ENCODE measurements around the gene KIAA1549.

The KIAA1549 gene

DNA sequence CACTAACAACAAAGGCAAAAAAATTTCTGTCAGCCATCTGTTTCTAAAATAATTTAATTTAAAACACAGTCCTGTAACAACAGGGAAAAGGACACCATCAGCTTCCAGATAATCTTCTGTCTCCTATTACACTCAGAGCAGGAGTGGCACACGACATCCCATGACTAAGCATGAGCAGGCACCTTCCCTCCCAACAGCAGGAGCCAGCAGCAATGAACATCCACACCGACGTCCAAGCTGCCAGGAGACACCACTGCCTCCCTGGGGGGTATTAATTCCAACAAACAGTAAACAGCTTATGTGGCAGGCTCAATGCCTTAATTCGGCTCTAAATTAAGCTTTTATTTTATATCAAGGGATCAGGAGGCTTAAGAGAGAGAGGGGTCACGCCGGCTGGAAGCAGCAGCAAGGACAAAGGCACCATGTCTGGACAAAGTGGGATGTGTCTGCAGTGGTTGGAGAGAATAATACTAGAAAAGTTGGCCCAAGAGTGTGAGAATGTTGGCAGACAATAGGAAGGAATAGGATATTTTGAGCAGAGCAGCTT lies 45.7 kb downstream of the KIAA1549 start:
- H3K4me3 ChIP-seq (ENCODE audit: low read depth, low read length): no peak overlapping the region
- DNase-seq (ENCODE audit: low read depth): peak; percentile 31
- in situ Hi-C loops (cut with HindIII; ENCODE audit: low sequenced_read_pairs): no loop called here
- TF ChIP-seq CTCF (IDR thresholded peaks at IDR 0.05; ENCODE audit: low read depth, low read length, missing control alignments): no peak

GRCh38 chr7:138934861-138935260 lies 46.3 kb downstream of the KIAA1549 start:
- H3K4me3 ChIP-seq (ENCODE audit: low read depth, low read length): no peak overlapping the region
- DNase-seq (ENCODE audit: low read depth): no peak
- no peak for TF ChIP-seq CTCF (IDR thresholded peaks at IDR 0.05; ENCODE audit: low read depth, low read length, missing control alignments)
- in situ Hi-C loops (cut with HindIII; ENCODE audit: low sequenced_read_pairs): no loop called here

DNA sequence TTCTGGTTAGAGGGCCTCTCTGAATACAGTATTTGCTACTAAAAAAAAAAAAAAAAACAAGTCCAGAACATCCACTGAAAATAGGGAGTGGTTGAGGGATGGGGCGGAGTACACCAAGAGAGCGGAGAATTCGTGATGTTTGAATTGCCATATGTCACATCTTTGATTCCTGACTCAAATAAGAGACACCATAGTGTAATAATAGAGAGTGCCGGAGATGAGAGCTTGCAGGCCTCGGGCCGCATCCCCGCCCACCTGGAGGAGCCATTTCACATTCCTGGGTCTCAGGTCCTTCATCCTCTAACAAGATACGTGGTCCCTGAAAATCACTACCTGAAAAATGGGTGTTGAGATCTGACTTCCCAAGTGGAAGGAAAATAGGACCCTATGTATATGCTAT lies 46.8 kb downstream of the KIAA1549 start:
- DNase-seq (ENCODE audit: low read depth): no peak
- in situ Hi-C loops (cut with HindIII; ENCODE audit: low sequenced_read_pairs): no loop called here
- no peak for TF ChIP-seq CTCF (IDR thresholded peaks at IDR 0.05; ENCODE audit: low read depth, low read length, missing control alignments)
- H3K4me3 ChIP-seq (ENCODE audit: low read depth, low read length): no peak overlapping the region

GRCh38 chr7:138932870-138933269 lies 48.3 kb downstream of the KIAA1549 start:
- DNase-seq (ENCODE audit: low read depth): no peak
- H3K4me3 ChIP-seq (ENCODE audit: low read depth, low read length): no peak overlapping the region
- no peak for TF ChIP-seq CTCF (IDR thresholded peaks at IDR 0.05; ENCODE audit: low read depth, low read length, missing control alignments)
- in situ Hi-C loops (cut with HindIII; ENCODE audit: low sequenced_read_pairs): no loop called here

GRCh38 chr7:138932427-138932826 lies 48.8 kb downstream of the KIAA1549 start:
- in situ Hi-C loops (cut with HindIII; ENCODE audit: low sequenced_read_pairs): no loop called here
- no peak for DNase-seq (ENCODE audit: low read depth)
- H3K4me3 ChIP-seq (ENCODE audit: low read depth, low read length): no peak overlapping the region
- TF ChIP-seq CTCF (IDR thresholded peaks at IDR 0.05; ENCODE audit: low read depth, low read length, missing control alignments): no peak

- H3K4me3 ChIP-seq (ENCODE audit: low read depth, low read length): no peak overlapping the region
- in situ Hi-C loops (cut with HindIII; ENCODE audit: low sequenced_read_pairs): loop anchor here (5.0 kb wide), 1 partner anchor 38 kb away; no protein-coding TSS in a partner anchor
- DNase-seq (ENCODE audit: low read depth): no peak
- no peak for TF ChIP-seq CTCF (IDR thresholded peaks at IDR 0.05; ENCODE audit: low read depth, low read length, missing control alignments)
Measured at GRCh38 chr7:138929969-138930368, 51.2 kb downstream of the KIAA1549 start.
